Glutamatergic neuron (in vitro differentiated cells): Measurements from ENCODE around the gene NPSR1. TPM values are rescaled to one million over a fixed set of nuclear protein-coding genes. Genes with fewer than 3 reads are reported as not detected.

ENCODE experiments used
- DNase-seq: peaks from one replicate; pipeline ENCODE4 v3.0.0; 2022
- H3K27ac Mint-ChIP-seq: one replicate; pipeline ENCODE4 v1.8.0; 2020; ENCODE audit warnings: mild to moderate bottlenecking, mixed read lengths, inconsistent platforms; ENCODE audit not compliant: unreplicated experiment
- H3K27me3 Mint-ChIP-seq: one replicate; pipeline ENCODE4 v1.8.0; 2020; ENCODE audit warnings: mild to moderate bottlenecking, moderate library complexity, mixed read lengths, inconsistent platforms; ENCODE audit not compliant: unreplicated experiment
- H3K36me3 Mint-ChIP-seq: one replicate; pipeline ENCODE4 v1.8.0; 2020; ENCODE audit warnings: mild to moderate bottlenecking, mixed read lengths, inconsistent platforms; ENCODE audit not compliant: unreplicated experiment
- H3K4me1 Mint-ChIP-seq: one replicate; pipeline ENCODE4 v1.8.0; 2020; ENCODE audit warnings: mild to moderate bottlenecking, low read depth, mixed read lengths, inconsistent platforms; ENCODE audit not compliant: unreplicated experiment
- H3K4me3 Mint-ChIP-seq: one replicate; pipeline ENCODE4 v1.8.0; 2020; ENCODE audit warnings: mild to moderate bottlenecking, mixed read lengths, inconsistent platforms; ENCODE audit not compliant: unreplicated experiment
- H3K9me3 Mint-ChIP-seq: one replicate; pipeline ENCODE4 v1.8.0; 2020; ENCODE audit warnings: mild to moderate bottlenecking, moderate library complexity, mixed read lengths, inconsistent platforms; ENCODE audit not compliant: unreplicated experiment
- CTCF ChIP-seq: fragments of 200-600 bp; sonication (generic); IDR thresholded peaks from one replicate; pipeline ENCODE4 v1.5.0; 2021; ENCODE audit not compliant: partially characterized antibody, unreplicated experiment
- total RNA-seq: library from RNA; stranded (reverse); fragmentation: NEBNext Ultra II Directional; extraction: Animal tissue kit (Norgen Biotek cat#: 25700); gene quantifications from one replicate; pipeline ENCODE4 v1.2.1, GENCODE V29; 2021; ENCODE audit not compliant: unreplicated experiment

Gene NPSR1
- total RNA-seq, 1 donor from 2014 or later, result not detected

- TF ChIP-seq CTCF, result no peak
- Mint-ChIP-seq H3K4me3 (no peak overlapping the region), H3K27ac (no peak overlapping the region), H3K4me1 (no peaks in the 10 kb centered on the region), H3K36me3 (peaks cover 22% of the 10 kb centered on the region), H3K27me3 (no peaks in the 10 kb centered on the region), H3K9me3 (no peaks in the 10 kb centered on the region)
- DNase-seq, result no peak
These were observed 82.8 kb downstream of the NPSR1 start for GRCh38 chr7:34740840-34741239.

DNA sequence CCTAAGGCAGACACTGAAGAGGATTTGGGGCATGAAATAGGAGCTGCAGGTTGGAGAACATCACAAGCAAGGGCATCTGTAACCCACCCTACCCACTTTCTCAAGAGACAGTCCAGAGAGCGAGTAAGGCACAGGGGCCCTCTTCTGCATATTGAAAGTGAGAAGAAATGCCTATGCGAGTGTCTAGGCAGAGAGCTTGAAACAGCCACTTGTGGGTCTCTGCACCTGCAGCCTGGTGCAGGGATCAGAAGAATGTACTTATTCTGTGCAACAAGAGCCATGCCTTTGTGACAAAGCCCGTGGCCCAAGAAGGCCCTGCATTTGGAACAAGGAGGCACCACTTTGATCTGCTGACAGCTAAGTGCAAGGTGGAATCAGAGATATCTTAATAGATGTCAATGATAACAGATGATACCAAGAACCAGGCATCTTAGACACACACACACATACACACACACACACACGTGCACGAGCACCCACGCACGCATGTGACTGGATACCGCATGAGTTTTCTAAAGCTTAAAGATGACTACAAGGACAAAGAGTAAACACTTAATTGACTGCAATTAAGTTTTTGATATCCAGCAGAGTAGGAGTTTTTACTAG lies 89.3 kb downstream of the NPSR1 start:
- peaks cover 11% of the 10 kb centered on the region for H3K36me3 Mint-ChIP-seq
- no peak for TF ChIP-seq CTCF
- H3K9me3 Mint-ChIP-seq, result no peaks in the 10 kb centered on the region
- DNase-seq, result no peak
- H3K4me1 Mint-ChIP-seq, result no peaks in the 10 kb centered on the region
- no peaks in the 10 kb centered on the region for H3K27me3 Mint-ChIP-seq
- H3K4me3 Mint-ChIP-seq, result no peak overlapping the region
- H3K27ac Mint-ChIP-seq, result no peak overlapping the region

- Mint-ChIP-seq H3K9me3 (no peaks in the 10 kb centered on the region), H3K4me3 (no peak overlapping the region), H3K27ac (no peak overlapping the region), H3K4me1 (no peaks in the 10 kb centered on the region), H3K27me3 (no peaks in the 10 kb centered on the region), H3K36me3 (peaks cover 3% of the 10 kb centered on the region)
- no peak for TF ChIP-seq CTCF
- no peak for DNase-seq
These were observed 90.1 kb downstream of the NPSR1 start for GRCh38 chr7:34747867-34748727.

DNA sequence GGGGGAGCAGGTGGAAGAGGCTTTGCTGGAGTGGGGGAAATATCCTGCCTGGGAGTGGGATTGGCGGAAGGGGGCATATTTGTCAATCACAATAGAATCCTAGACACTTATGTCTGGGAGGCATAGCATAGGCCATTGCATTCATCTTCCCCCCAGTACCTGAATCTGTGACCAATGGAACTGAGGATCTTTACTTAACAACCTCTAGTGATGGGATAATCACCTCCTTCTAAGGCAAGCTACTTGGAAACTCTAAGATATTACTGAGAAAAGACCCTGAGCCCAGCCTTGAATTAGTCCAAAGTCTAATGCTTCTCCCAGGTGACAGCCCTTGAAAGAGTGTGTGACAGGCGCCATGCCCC lies 90.7 kb downstream of the NPSR1 start:
- no peak for DNase-seq
- no peak for TF ChIP-seq CTCF
- no peak overlapping the region for H3K4me3 Mint-ChIP-seq
- H3K36me3 Mint-ChIP-seq, result no peaks in the 10 kb centered on the region
- no peaks in the 10 kb centered on the region for H3K27me3 Mint-ChIP-seq
- no peak overlapping the region for H3K27ac Mint-ChIP-seq
- H3K4me1 Mint-ChIP-seq, result no peaks in the 10 kb centered on the region
- no peaks in the 10 kb centered on the region for H3K9me3 Mint-ChIP-seq

DNA sequence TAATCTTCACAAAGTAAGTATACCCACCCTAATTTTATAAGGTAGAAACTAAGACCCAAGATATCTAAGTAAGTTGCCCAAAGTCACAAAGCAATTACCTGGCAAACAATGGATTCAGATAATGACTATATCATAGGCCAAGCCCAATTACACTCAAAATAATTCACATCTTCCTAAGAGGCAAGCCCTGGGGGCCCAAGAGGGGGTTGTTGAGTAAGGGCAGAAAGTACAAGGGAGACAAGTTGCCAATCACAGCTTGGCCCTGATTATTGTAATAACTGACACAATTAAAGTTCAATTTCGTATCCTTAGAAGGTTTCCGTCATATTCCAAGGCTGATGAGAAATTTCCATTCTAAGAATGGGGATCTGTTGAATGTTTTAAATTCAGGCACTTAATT lies 91.4 kb downstream of the NPSR1 start:
- Mint-ChIP-seq H3K4me1 (no peaks in the 10 kb centered on the region), H3K9me3 (no peaks in the 10 kb centered on the region), H3K27ac (no peak overlapping the region), H3K4me3 (no peak overlapping the region), H3K27me3 (no peaks in the 10 kb centered on the region), H3K36me3 (no peaks in the 10 kb centered on the region)
- no peak for TF ChIP-seq CTCF
- DNase-seq, result no peak
